DND-41 (cell line): ENCODE data around the gene RPS16.

ENCODE experiments used
- ATAC-seq: fragments of 200-7000 bp; cut with Tn5 transposase; 3 replicates; pipeline ENCODE4 v1.9.1; 2021; ENCODE audit warnings: low read depth; ENCODE audit not compliant: insufficient read depth
- DNase-seq: peaks from one replicate; pipeline ENCODE4 v3.0.0-alpha.2; 2020
- H2AFZ ChIP-seq: 2 replicates; pipeline ENCODE4 v1.6.0; 2012; ENCODE audit warnings: low read depth, low read length
- H3K27ac ChIP-seq: 2 replicates; pipeline ENCODE4 v1.5.1; 2012; ENCODE audit warnings: low read length, inconsistent platforms
- H3K27me3 ChIP-seq: fragments of 200-600 bp; sonication (generic); 2 replicates; pipeline ENCODE4 v1.6.0; 2012; ENCODE audit warnings: low read length, mild to moderate bottlenecking, inconsistent platforms; ENCODE audit not compliant: insufficient read depth, poor library complexity
- H3K36me3 ChIP-seq: 2 replicates; pipeline ENCODE4 v1.5.1; 2012; ENCODE audit warnings: low read length, inconsistent platforms; ENCODE audit not compliant: insufficient read depth
- H3K4me1 ChIP-seq: 2 replicates; pipeline ENCODE4 v1.5.1; 2012; ENCODE audit warnings: mild to moderate bottlenecking, low read length; ENCODE audit not compliant: insufficient read depth
- H3K4me2 ChIP-seq: 2 replicates; pipeline ENCODE4 v1.6.0; 2012; ENCODE audit warnings: mild to moderate bottlenecking, moderate library complexity, low read length, inconsistent platforms; ENCODE audit not compliant: insufficient read depth
- H3K4me3 ChIP-seq, 2 experiments: fragments of 200-600 bp in 1 of 2; shearing (Covaris generic) in 1 of 2; 2 replicates each; pipeline ENCODE4 v1.5.1; 2012 to 2016; ENCODE audit warnings: inconsistent platforms in 2 of 2, low read length in 2 of 2, mild to moderate bottlenecking in 2 of 2, low read depth in 1 of 2, moderate library complexity in 1 of 2
- H3K79me2 ChIP-seq: 2 replicates; pipeline ENCODE4 v1.6.0; 2012; ENCODE audit warnings: low read length, inconsistent platforms; ENCODE audit not compliant: insufficient read depth
- H3K9ac ChIP-seq: 2 replicates; pipeline ENCODE4 v1.6.0; 2012; ENCODE audit warnings: low read depth, mild to moderate bottlenecking, inconsistent platforms, low read length, moderate library complexity
- H3K9me3 ChIP-seq: 2 replicates; pipeline ENCODE4 v1.5.1; 2012; ENCODE audit warnings: low read length, moderate library complexity, mild to moderate bottlenecking, inconsistent platforms; ENCODE audit not compliant: insufficient read depth, severe bottlenecking
- H4K20me1 ChIP-seq: 2 replicates; pipeline ENCODE4 v1.6.0; 2012; ENCODE audit warnings: low read length; ENCODE audit not compliant: insufficient read depth
- EZH2 ChIP-seq: IDR thresholded peaks from 3 replicates; pipeline ENCODE4 v1.6.1; 2012; ENCODE audit warnings: borderline replicate concordance, low read depth, mild to moderate bottlenecking, moderate library complexity, low read length, inconsistent platforms; ENCODE audit not compliant: severe bottlenecking
- TF ChIP-seq, protein P1 (sequence below): IDR thresholded peaks from 2 replicates; pipeline ENCODE4 v1.5.1; 2012; ENCODE audit warnings: borderline replicate concordance, low read length, moderate library complexity, mild to moderate bottlenecking; ENCODE audit not compliant: poor library complexity, severe bottlenecking; ENCODE audit errors: extremely low read depth

The RPS16 gene

DNA sequence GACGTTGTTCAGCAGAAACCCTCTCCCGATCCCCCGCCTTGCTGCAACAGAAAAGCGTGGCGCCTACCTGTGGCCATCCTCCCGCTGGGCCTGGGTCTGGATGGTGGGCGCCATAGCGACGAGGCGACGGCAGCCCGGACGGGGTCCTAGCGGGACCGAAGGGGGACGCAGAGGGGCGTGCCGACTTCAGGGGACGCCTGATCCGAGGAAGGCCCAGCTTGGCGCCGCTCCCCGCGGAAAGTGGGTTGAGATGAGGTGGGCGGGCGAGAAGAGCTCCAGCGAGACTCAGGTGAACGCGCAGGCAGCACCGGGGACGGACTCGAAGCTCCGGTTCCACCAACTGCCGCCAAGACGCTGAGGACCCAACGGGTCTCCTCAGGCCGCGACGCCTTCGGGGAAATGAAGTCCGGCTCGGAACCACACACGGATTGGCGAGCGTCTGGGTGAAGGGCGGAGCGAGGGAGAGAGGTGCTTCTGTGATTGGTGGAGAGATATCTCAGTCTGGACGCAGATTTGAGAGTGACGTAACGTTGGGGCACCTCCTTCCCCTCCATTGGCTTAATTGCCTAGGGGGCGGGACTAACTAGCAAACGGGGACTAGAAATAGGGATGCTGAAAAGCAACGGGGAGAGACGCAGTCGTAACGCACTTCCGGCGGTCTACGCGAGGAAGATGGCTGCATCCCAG lies 44.9 kb downstream of the RPS16 start, which contains the start of the genes MED29 and PAF1:
TSS of gene MED29 (plus strand) at position 628 of the 687 bp plus-strand sequence. CDS start at position 673, 45 bp downstream.
TSS of gene PAF1 (minus strand) at position 356 of the 687 bp plus-strand sequence. CDS start at position 114, 242 bp downstream.
- Histone ChIP-seq H3K36me3 (peaks cover 57% of the 10 kb centered on the region), H2AFZ (peak within 1 kb of the TSS; percentile 94)

DNA sequence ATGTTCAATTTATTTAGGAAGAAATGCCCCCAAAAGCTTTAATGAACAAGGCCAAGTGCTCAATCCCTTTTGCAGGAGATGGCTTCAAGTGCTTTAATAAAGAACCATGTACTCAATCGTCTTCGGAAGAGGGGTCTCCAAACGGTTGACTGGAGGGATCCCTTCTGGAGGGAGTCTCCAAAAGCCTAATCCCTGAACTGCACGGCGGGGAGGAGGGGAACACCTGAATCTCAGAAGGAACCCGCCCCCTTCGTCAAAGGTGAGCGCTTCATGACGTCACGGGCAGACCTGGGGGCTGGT lies 45.3 kb downstream of the RPS16 start:
- Histone ChIP-seq H3K27me3 (no peaks in the 10 kb centered on the region), H4K20me1 (peaks cover 17% of the 10 kb centered on the region), H3K27ac (peak overlapping the region; percentile 92), H3K4me2 (peak overlapping the region; percentile 65), H2AFZ (peak overlapping the region; percentile 79), H3K9me3 (no peaks in the 10 kb centered on the region), H3K9ac (peak overlapping the region; percentile 74), H3K36me3 (peaks cover 60% of the 10 kb centered on the region), H3K4me3 (peak overlapping the region; percentile 30 to 95), H3K79me2 (peaks cover 45% of the 10 kb centered on the region), H3K4me1 (peaks cover 39% of the 10 kb centered on the region)
- TF ChIP-seq, protein P1, sequence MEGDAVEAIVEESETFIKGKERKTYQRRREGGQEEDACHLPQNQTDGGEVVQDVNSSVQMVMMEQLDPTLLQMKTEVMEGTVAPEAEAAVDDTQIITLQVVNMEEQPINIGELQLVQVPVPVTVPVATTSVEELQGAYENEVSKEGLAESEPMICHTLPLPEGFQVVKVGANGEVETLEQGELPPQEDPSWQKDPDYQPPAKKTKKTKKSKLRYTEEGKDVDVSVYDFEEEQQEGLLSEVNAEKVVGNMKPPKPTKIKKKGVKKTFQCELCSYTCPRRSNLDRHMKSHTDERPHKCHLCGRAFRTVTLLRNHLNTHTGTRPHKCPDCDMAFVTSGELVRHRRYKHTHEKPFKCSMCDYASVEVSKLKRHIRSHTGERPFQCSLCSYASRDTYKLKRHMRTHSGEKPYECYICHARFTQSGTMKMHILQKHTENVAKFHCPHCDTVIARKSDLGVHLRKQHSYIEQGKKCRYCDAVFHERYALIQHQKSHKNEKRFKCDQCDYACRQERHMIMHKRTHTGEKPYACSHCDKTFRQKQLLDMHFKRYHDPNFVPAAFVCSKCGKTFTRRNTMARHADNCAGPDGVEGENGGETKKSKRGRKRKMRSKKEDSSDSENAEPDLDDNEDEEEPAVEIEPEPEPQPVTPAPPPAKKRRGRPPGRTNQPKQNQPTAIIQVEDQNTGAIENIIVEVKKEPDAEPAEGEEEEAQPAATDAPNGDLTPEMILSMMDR, result no peak
- no peak for TF ChIP-seq EZH2
- DNase-seq (no peak), ATAC-seq (no peak)

More for the DNA sequence above, 44.9 kb downstream of the RPS16 start, which contains the start of the genes MED29 and PAF1:
- Histone ChIP-seq H3K4me1 (peaks cover 39% of the 10 kb centered on the region), H3K9me3 (no peaks in the 10 kb centered on the region), H3K4me2 (peak within 1 kb of the TSS; percentile 96), H3K27me3 (no peaks in the 10 kb centered on the region), H3K79me2 (peaks cover 45% of the 10 kb centered on the region), H3K4me3 (peak within 1 kb of the TSS; percentile 92 to 95), H4K20me1 (peaks cover 15% of the 10 kb centered on the region), H3K9ac (peak within 1 kb of the TSS; percentile 84), H3K27ac (peak within 1 kb of the TSS; percentile 92)
- ATAC-seq, result peak; percentile 96
- TF ChIP-seq, protein P1, result peak; percentile 23
- no peak for TF ChIP-seq EZH2
- DNase-seq, result peak; percentile 99

DNA sequence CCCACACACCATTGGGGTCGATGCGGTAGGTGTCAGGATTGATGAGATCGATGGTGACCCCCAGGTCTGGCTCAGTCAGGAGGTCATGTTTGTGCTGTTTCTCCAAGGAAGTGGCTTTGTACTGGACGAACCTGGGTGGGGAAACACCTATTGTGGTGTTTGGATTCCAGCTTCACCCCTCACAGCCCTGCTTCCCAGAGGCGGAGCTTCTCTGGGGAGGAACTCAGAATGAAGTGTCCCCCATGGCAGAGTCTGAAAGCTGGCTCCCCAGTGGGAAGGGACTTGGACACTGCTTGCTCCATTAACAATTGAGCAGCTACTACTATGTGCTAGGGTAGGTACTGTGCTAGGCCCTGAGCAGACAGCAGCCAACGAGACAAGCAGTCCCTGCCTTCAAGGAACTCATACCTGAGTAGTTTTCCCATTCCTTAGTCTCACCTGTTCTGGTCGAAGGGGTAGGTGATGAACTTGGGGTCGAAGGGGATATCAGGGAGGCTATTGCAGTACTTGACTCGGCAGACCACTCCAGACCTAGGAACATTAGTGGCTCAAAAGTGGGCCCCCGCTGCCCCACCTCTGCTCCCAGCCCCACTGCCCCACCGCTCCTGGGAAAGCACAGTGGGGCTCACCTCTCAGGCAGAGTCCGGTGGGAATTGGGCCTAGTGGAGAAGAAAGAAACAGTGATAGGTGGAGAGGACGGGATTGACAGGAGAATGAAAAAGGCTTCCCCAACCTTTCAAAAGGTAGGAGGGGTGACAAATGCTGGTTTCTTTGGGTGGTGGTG lies 45.9 kb downstream of the RPS16 start:
- Histone ChIP-seq H3K9me3 (no peaks in the 10 kb centered on the region), H2AFZ (no peak overlapping the region), H3K79me2 (peaks cover 45% of the 10 kb centered on the region), H4K20me1 (peaks cover 21% of the 10 kb centered on the region), H3K27me3 (no peaks in the 10 kb centered on the region), H3K9ac (peak overlapping the region; percentile 74), H3K4me1 (peaks cover 39% of the 10 kb centered on the region), H3K4me2 (peak overlapping the region; percentile 65), H3K36me3 (peaks cover 60% of the 10 kb centered on the region), H3K4me3 (peak overlapping the region; percentile 30 to 95; a peak in 3 of 4 replicates), H3K27ac (peak overlapping the region; percentile 92)
- ATAC-seq (no peak), DNase-seq (no peak)
- TF ChIP-seq, protein P1, result no peak
- TF ChIP-seq EZH2, result no peak
